Measurements from ENCODE around the gene PDS5B.

PDS5B gene

GRCh38 chr13:32581177-32581786 lies 5.0 kb upstream of the PDS5B start:
- in situ Hi-C loops (cut with HindIII; ENCODE audit: low pct_unique_long_range_greater_than_20kb, low sequenced_read_pairs) = no loop called here
- peak in 1 of 2 experiments; percentile 38 for DNase-seq (ENCODE audit: low read depth in 1 of 2, low spot score in 1 of 2)
- no peak for TF ChIP-seq JUND (IDR thresholded peaks at IDR 0.05; ENCODE audit: low read depth)

DNA sequence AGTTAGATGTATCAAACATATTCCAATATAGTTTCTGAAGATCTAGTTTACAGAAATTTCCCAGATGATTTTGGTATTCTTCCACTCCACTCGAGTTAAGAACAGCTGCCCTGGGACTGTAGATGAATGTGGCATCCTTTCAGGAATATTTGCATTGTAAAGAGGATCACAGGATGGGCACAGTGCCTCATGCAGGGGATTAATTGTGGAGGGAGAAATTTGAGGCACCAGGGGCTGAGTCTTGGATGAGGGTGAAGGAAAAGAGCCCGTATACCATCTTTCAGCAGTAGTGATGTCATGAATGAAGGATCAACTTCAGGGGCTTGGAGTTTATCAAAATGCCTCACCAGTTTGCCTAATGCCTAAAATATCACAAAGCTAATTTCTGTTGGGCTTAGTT lies 4.0 kb upstream of the PDS5B start:
- no peak for DNase-seq (ENCODE audit: low read depth in 1 of 2, low spot score in 1 of 2)
- in situ Hi-C loops (cut with HindIII; ENCODE audit: low pct_unique_long_range_greater_than_20kb, low sequenced_read_pairs) = no loop called here
- no peak for TF ChIP-seq JUND (IDR thresholded peaks at IDR 0.05; ENCODE audit: low read depth)

GRCh38 chr13:32582991-32583390 lies 3.3 kb upstream of the PDS5B start:
- in situ Hi-C loops (cut with HindIII; ENCODE audit: low pct_unique_long_range_greater_than_20kb, low sequenced_read_pairs) = no loop called here
- TF ChIP-seq JUND (IDR thresholded peaks at IDR 0.05; ENCODE audit: low read depth) = no peak
- no peak for DNase-seq (ENCODE audit: low read depth in 1 of 2, low spot score in 1 of 2)

DNA sequence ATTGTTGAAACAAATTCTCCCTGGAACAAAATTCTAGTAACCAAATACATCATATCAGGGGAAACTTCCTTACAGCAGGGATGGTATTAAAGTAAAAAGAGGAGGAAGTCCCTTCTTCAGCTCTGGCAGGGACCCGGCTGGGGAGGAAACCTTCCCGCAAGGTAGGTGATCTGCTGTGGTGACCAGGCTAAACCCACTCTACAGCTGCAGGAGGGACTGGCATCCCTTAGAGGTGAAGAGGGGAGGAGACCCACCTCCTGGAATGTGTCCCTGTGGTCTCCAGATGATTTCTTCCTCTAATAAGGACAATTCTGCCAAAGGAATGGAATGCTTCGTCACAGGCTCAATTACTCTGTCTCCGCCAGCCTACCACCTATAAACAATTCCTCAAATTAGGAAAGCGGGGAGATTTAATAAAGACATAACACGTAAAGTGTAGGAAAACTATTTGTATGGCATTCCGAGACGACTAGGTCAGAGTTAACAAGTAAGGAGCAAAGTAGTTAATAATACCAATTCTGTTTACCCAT lies 637 bp upstream of the PDS5B start:
- no peak for DNase-seq (ENCODE audit: low read depth in 1 of 2, low spot score in 1 of 2)
- in situ Hi-C loops (cut with HindIII; ENCODE audit: low pct_unique_long_range_greater_than_20kb, low sequenced_read_pairs) = no loop called here
- no peak for TF ChIP-seq JUND (IDR thresholded peaks at IDR 0.05; ENCODE audit: low read depth)

DNA sequence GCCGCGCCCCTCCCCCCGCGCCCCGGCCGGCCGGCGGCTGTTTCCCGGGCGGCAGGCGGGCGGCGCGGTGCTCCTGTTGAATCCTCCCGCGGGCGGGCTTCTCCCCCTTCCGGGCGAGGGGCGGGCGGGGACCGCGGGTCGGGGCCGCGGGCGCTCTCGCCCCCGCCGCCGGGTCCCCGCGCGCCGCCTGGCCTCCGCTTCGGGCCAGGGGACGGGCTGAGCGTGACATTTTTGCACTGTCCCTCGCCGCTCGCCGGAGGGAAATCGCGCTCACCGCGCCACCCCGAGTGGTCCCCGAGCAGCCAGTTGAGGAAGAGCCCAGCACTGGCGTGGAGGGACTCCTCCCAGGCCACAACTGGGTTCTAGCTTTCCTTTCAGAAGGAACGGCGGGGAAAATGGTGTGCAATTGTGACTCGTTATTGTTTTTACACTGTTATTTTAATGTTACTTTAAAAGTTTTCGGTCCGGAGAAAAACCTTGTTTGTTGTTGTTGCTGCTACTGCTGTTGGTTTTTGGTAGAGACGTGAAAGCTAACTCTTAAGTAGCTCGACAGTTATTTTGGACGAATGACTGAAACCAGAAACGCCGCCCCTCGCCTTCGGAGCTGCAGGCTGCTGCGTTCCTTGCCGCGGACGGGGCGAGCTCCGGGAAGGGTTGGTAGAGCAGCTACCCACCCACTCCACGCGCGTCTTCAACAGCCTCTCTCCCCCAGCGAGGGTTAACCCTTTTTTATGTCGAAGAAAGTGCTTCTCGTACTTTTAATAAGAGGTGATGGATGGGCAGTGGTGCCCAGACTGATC lies 959 bp downstream of the PDS5B start:
- peak in 1 of 2 experiments; percentile 56 for DNase-seq (ENCODE audit: low read depth in 1 of 2, low spot score in 1 of 2)
- TF ChIP-seq JUND (IDR thresholded peaks at IDR 0.05; ENCODE audit: low read depth) = no peak
- in situ Hi-C loops (cut with HindIII; ENCODE audit: low pct_unique_long_range_greater_than_20kb, low sequenced_read_pairs) = no loop called here

- peak in 1 of 2 experiments; percentile 18 for DNase-seq (ENCODE audit: low read depth in 1 of 2, low spot score in 1 of 2)
- in situ Hi-C loops (cut with HindIII; ENCODE audit: low pct_unique_long_range_greater_than_20kb, low sequenced_read_pairs) = no loop called here
Measured at GRCh38 chr13:32587811-32588170, 1.5 kb downstream of the PDS5B start.

GRCh38 chr13:32588736-32589135 lies 2.5 kb downstream of the PDS5B start:
- no peak for DNase-seq (ENCODE audit: low read depth in 1 of 2, low spot score in 1 of 2)
- TF ChIP-seq JUND (IDR thresholded peaks at IDR 0.05; ENCODE audit: low read depth) = no peak
- in situ Hi-C loops (cut with HindIII; ENCODE audit: low pct_unique_long_range_greater_than_20kb, low sequenced_read_pairs) = no loop called here

More at GRCh38 chr13:32587811-32588170, 1.5 kb downstream of the PDS5B start:
- TF ChIP-seq JUND (IDR thresholded peaks at IDR 0.05; ENCODE audit: low read depth) = no peak

DNA sequence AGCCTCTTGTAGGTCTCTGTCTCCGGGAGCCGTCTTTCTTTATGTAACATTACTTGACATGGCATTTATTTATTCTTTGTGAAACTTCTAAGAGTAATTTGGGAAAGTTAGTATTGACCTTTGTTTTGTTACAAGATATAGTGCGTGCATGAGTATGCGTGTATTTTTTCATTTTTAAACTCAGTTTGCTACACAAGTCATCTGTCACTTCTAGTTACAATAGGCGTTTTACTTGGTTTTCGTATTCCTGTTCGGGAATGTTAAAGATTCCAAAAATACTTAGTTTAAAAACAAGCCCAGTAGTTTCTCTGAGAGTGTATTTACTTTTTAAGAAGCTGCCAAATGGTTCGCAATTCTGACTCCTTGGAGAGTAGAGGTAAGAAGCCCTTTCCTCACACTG lies 3.2 kb downstream of the PDS5B start:
- DNase-seq (ENCODE audit: low read depth in 1 of 2, low spot score in 1 of 2) = no peak
- in situ Hi-C loops (cut with HindIII; ENCODE audit: low pct_unique_long_range_greater_than_20kb, low sequenced_read_pairs) = no loop called here
- no peak for TF ChIP-seq JUND (IDR thresholded peaks at IDR 0.05; ENCODE audit: low read depth)

GRCh38 chr13:32590266-32590665 lies 4.0 kb downstream of the PDS5B start:
- no peak for DNase-seq (ENCODE audit: low read depth in 1 of 2, low spot score in 1 of 2)
- in situ Hi-C loops (cut with HindIII; ENCODE audit: low pct_unique_long_range_greater_than_20kb, low sequenced_read_pairs) = no loop called here
- TF ChIP-seq JUND (IDR thresholded peaks at IDR 0.05; ENCODE audit: low read depth) = no peak

DNA sequence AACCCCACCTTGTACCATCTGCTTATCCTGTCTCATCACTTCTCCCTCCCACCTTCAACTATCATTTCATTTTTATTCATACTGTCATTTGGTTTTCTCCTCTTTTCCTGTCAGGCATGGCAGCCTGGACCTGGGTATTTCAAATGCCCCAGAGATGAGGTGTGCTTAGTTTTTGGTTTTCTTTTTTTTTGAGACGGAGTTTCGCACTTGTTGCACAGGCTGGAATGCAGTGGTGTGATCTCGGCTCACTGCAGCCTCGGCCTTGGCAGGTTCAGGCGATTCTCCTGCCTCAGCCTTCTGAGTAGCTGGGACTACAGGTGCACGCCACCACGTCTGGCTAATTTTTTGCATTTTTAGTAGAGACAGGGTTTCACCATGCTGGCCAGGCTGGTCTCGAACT lies 5.8 kb downstream of the PDS5B start:
- in situ Hi-C loops (cut with HindIII; ENCODE audit: low pct_unique_long_range_greater_than_20kb, low sequenced_read_pairs) = no loop called here
- no peak for TF ChIP-seq JUND (IDR thresholded peaks at IDR 0.05; ENCODE audit: low read depth)
- no peak for DNase-seq (ENCODE audit: low read depth in 1 of 2, low spot score in 1 of 2)

GRCh38 chr13:32594157-32594738 lies 8.0 kb downstream of the PDS5B start:
- DNase-seq (ENCODE audit: low read depth in 1 of 2, low spot score in 1 of 2) = no peak
- no peak for TF ChIP-seq JUND (IDR thresholded peaks at IDR 0.05; ENCODE audit: low read depth)

DNA sequence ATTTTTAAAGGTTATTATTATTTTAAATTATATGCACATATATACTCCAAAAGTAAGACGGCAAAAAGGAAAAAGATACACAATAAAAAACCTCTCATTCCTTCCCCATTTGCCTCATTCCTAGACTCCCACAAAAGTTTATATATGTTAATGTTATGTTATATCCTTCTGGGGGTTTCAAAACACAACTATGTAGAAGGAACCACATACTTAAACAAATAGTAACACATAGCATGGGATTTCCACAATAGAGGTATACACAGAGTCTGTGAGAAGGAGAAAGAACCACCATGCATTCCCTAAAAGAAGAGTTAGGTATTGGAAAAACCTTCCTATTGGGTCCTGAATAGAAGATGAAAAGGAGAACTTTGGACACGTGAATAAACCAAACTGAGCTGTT lies 9.1 kb downstream of the PDS5B start:
- in situ Hi-C loops (cut with HindIII; ENCODE audit: low pct_unique_long_range_greater_than_20kb, low sequenced_read_pairs) = no loop called here

More at GRCh38 chr13:32594157-32594738, 8.0 kb downstream of the PDS5B start:
- in situ Hi-C loops (cut with HindIII; ENCODE audit: low pct_unique_long_range_greater_than_20kb, low sequenced_read_pairs) = no loop called here

GRCh38 chr13:32600890-32601289 lies 14.6 kb downstream of the PDS5B start:
- TF ChIP-seq JUND (IDR thresholded peaks at IDR 0.05; ENCODE audit: low read depth) = no peak
- DNase-seq (ENCODE audit: low read depth in 1 of 2, low spot score in 1 of 2) = no peak
- in situ Hi-C loops (cut with HindIII; ENCODE audit: low pct_unique_long_range_greater_than_20kb, low sequenced_read_pairs) = no loop called here

More for the DNA sequence above, 9.1 kb downstream of the PDS5B start:
- DNase-seq (ENCODE audit: low read depth in 1 of 2, low spot score in 1 of 2) = no peak
- no peak for TF ChIP-seq JUND (IDR thresholded peaks at IDR 0.05; ENCODE audit: low read depth)
